H1 (cell line): ENCODE results near the gene GLIPR1. TPM values are rescaled to one million over a fixed set of nuclear protein-coding genes. Genes with fewer than 3 reads are reported as not detected.

ENCODE experiments used
- CTCF ChIA-PET: fragments of 300-600 bp; sonication (Branson Sonifier 250); formaldehyde crosslinking; loops from one replicate; lab custom pipeline; 2021; ENCODE audit not compliant: partially characterized antibody; lab: Charles Lee
- POLR2A ChIA-PET: fragments of 300-600 bp; sonication (Branson Sonifier 250); formaldehyde crosslinking; loops from one replicate; lab custom pipeline; 2021; ENCODE audit warnings: inconsistent platforms; ENCODE audit not compliant: partially characterized antibody; lab: Charles Lee
- DNase-seq, 2 experiments: peaks; one replicate each; pipeline versions ENCODE4 v3.0.0 to v3.0.0-alpha.2; 2010 to 2022; ENCODE audit warnings: low spot score in 2 of 2, low read depth in 1 of 2, mixed read lengths in 1 of 2
- FAIRE-seq: peaks from 2 replicates; lab custom pipeline; 2011; peaks lifted over from hg19 to GRCh38; lab: Jason Lieb, UNC
- H2AFZ ChIP-seq: 2 replicates; pipeline ENCODE4 v1.8.1; 2012; ENCODE audit warnings: low read length, inconsistent platforms
- H2AK5ac ChIP-seq: 2 replicates; pipeline ENCODE4 v1.6.1; 2013; ENCODE audit warnings: low read depth, low read length
- H2BK120ac ChIP-seq: replicated peaks from 2 replicates; pipeline ENCODE3; 2013; ENCODE audit warnings: low read depth, low read length, inconsistent platforms
- H2BK12ac ChIP-seq: 2 replicates; pipeline ENCODE4 v1.6.1; 2013; ENCODE audit warnings: low read depth, low read length
- H2BK15ac ChIP-seq: 2 replicates; pipeline ENCODE4 v1.6.1; 2013; ENCODE audit warnings: low read length
- H2BK20ac ChIP-seq: 2 replicates; pipeline ENCODE4 v1.6.1; 2013; ENCODE audit warnings: low read length
- H2BK5ac ChIP-seq: 2 replicates; pipeline ENCODE4 v1.6.1; 2013; ENCODE audit warnings: low read depth, low read length
- H3K14ac ChIP-seq: 2 replicates; pipeline ENCODE4 v1.6.1; 2013; ENCODE audit warnings: inconsistent platforms; ENCODE audit not compliant: insufficient read length
- H3K18ac ChIP-seq: 2 replicates; pipeline ENCODE4 v1.6.1; 2013; ENCODE audit warnings: low read length; ENCODE audit errors: extremely low read depth
- H3K23ac ChIP-seq: 2 replicates; pipeline ENCODE4 v1.6.1; 2013; ENCODE audit warnings: inconsistent platforms; ENCODE audit not compliant: insufficient read length
- H3K23me2 ChIP-seq: 2 replicates; pipeline ENCODE4 v1.6.1; 2013; ENCODE audit warnings: low read depth, low read length
- H3K27ac ChIP-seq: 2 replicates; pipeline ENCODE4 v1.6.1; 2011; ENCODE audit warnings: low read depth, low read length, inconsistent platforms
- H3K27me3 ChIP-seq, 4 experiments: replicated peaks in 1 of 4; 1 replicate in 1 of 4; 2 replicates in 3 of 4; pipeline versions ENCODE4 v1.6.1 to v1.8.1; 2011 to 2013; ENCODE audit warnings: low read length in 3 of 4, mild to moderate bottlenecking in 3 of 4, inconsistent platforms in 2 of 4, mixed read lengths in 2 of 4, moderate library complexity in 1 of 4; ENCODE audit not compliant: control insufficient read depth in 3 of 4, insufficient read depth in 3 of 4; ENCODE audit errors: extremely low read depth in 1 of 4
- H3K36me3 ChIP-seq, 4 experiments: 2 replicates each; pipeline versions ENCODE4 v1.6.1 to v1.8.1; 2011 to 2013; ENCODE audit warnings: mild to moderate bottlenecking in 4 of 4, low read length in 3 of 4, moderate library complexity in 2 of 4, control low read depth in 1 of 4, inconsistent platforms in 1 of 4; ENCODE audit not compliant: insufficient read depth in 4 of 4, control insufficient read depth in 2 of 4
- H3K4ac ChIP-seq: replicated peaks from 2 replicates; pipeline ENCODE3; 2013; ENCODE audit warnings: low read length, low read depth, mixed read lengths, inconsistent platforms; ENCODE audit not compliant: insufficient read length
- H3K4me1 ChIP-seq, 4 experiments: replicated peaks in 1 of 4; 1 replicate in 1 of 4; 2 replicates in 3 of 4; pipeline versions ENCODE4 v1.6.1 to v1.8.1; 2011 to 2013; ENCODE audit warnings: low read length in 3 of 4, inconsistent platforms in 2 of 4, mixed read lengths in 1 of 4; ENCODE audit not compliant: insufficient read depth in 4 of 4, control insufficient read depth in 3 of 4
- H3K4me2 ChIP-seq, 2 experiments: 2 replicates each; pipeline versions ENCODE4 v1.6.1 to v1.8.1; 2011 to 2013; ENCODE audit warnings: low read depth in 2 of 2, low read length in 2 of 2, control low read depth in 1 of 2, inconsistent platforms in 1 of 2, mild to moderate bottlenecking in 1 of 2; ENCODE audit not compliant: insufficient read depth in 1 of 2
- H3K4me3 ChIP-seq, 4 experiments: fragments of 200-600, 300-600 bp in 1 of 4; sonication (generic), shearing (Covaris generic), sonication (Bioruptor Twin) in 1 of 4; 2 replicates each; pipeline versions ENCODE4 v1.5.1 to v1.8.1; 2011 to 2016; ENCODE audit warnings: low read length in 4 of 4, low read depth in 3 of 4, control low read depth in 2 of 4, inconsistent platforms in 2 of 4, mild to moderate bottlenecking in 2 of 4, mixed read lengths in 1 of 4, moderate library complexity in 1 of 4; ENCODE audit not compliant: insufficient read depth in 2 of 4; ENCODE audit errors: extremely low read depth in 1 of 4
- H3K56ac ChIP-seq: replicated peaks from 2 replicates; pipeline ENCODE3; 2013; ENCODE audit warnings: low read depth, mild to moderate bottlenecking, mixed read lengths, low read length, inconsistent platforms; ENCODE audit not compliant: insufficient read length
- H3K79me1 ChIP-seq: 2 replicates; pipeline ENCODE4 v1.6.1; 2013; ENCODE audit warnings: low read depth, low read length, control low read depth
- H3K79me2 ChIP-seq, 2 experiments: 2 replicates each; pipeline versions ENCODE4 v1.6.1 to v1.8.1; 2012 to 2013; ENCODE audit warnings: low read length in 2 of 2, mild to moderate bottlenecking in 2 of 2, inconsistent platforms in 1 of 2; ENCODE audit not compliant: insufficient read depth in 2 of 2, control insufficient read depth in 1 of 2
- H3K9ac ChIP-seq, 4 experiments: replicated peaks in 1 of 4; 1 replicate in 1 of 4; 2 replicates in 3 of 4; pipeline versions ENCODE4 v1.6.1 to v1.8.1; 2011 to 2013; ENCODE audit warnings: low read depth in 3 of 4, low read length in 3 of 4, control low read depth in 2 of 4, mild to moderate bottlenecking in 2 of 4, moderate library complexity in 2 of 4, inconsistent platforms in 1 of 4; ENCODE audit errors: extremely low read depth in 1 of 4
- H3K9me3 ChIP-seq, 2 experiments: 2 replicates each; pipeline versions ENCODE4 v1.6.1 to v1.8.1; 2012 to 2013; ENCODE audit warnings: mild to moderate bottlenecking in 2 of 2, moderate library complexity in 2 of 2, control low read depth in 1 of 2, inconsistent platforms in 1 of 2, low read depth in 1 of 2, low read length in 1 of 2, mixed read lengths in 1 of 2; ENCODE audit not compliant: insufficient read depth in 2 of 2
- H4K20me1 ChIP-seq, 2 experiments: replicated peaks in 1 of 2; 2 replicates each; pipeline versions ENCODE3 to v1.8.1; 2011 to 2013; ENCODE audit warnings: inconsistent platforms in 2 of 2, low read length in 2 of 2, mild to moderate bottlenecking in 1 of 2; ENCODE audit not compliant: insufficient read depth in 2 of 2, control insufficient read depth in 1 of 2
- H4K5ac ChIP-seq: 2 replicates; pipeline ENCODE4 v1.6.1; 2013; ENCODE audit warnings: low read length, low read depth, mixed read lengths, inconsistent platforms; ENCODE audit not compliant: insufficient read length
- H4K8ac ChIP-seq: 2 replicates; pipeline ENCODE4 v1.8.0; 2013; ENCODE audit warnings: mild to moderate bottlenecking, moderate library complexity, low read length, inconsistent platforms; ENCODE audit not compliant: insufficient read depth; ENCODE audit errors: extremely low read depth
- H4K91ac ChIP-seq: replicated peaks from 2 replicates; pipeline ENCODE3; 2013; ENCODE audit warnings: low read length, mixed read lengths, inconsistent platforms; ENCODE audit not compliant: insufficient read length
- BRCA1 ChIP-seq: IDR thresholded peaks from 2 replicates; pipeline ENCODE4 v1.6.1; 2012; ENCODE audit warnings: low read depth, low read length, improper control_type of control experiment
- EP300 ChIP-seq, 2 experiments: IDR thresholded peaks; 1 replicate in 1 of 2; 2 replicates in 1 of 2; pipeline ENCODE4 v1.6.1; 2011 to 2012; ENCODE audit warnings: low read depth in 2 of 2, low read length in 2 of 2, mild to moderate bottlenecking in 2 of 2, borderline replicate concordance in 1 of 2, inconsistent platforms in 1 of 2, moderate library complexity in 1 of 2
- FOSL1 ChIP-seq: IDR thresholded peaks from 2 replicates; pipeline ENCODE4 v1.6.1; 2011; ENCODE audit warnings: mild to moderate bottlenecking, low read depth, low read length, moderate library complexity; ENCODE audit not compliant: insufficient read depth
- GTF2F1 ChIP-seq: IDR thresholded peaks from 2 replicates; pipeline ENCODE4 v1.6.1; 2012; ENCODE audit warnings: low read depth, low read length, improper control_type of control experiment, borderline replicate concordance
- HDAC2 ChIP-seq, 2 experiments: fragments of 300-600 bp in 1 of 2; sonication (generic) in 1 of 2; IDR thresholded peaks; 2 replicates each; pipeline ENCODE4 v1.6.1; 2011 to 2012; ENCODE audit warnings: low read depth in 2 of 2, low read length in 2 of 2, mild to moderate bottlenecking in 2 of 2, moderate library complexity in 2 of 2, borderline replicate concordance in 1 of 2, inconsistent platforms in 1 of 2
- KDM5A ChIP-seq: fragments of 200-600 bp; IDR thresholded peaks from 2 replicates; pipeline ENCODE4 v1.7.1; 2012; ENCODE audit warnings: mild to moderate bottlenecking, low read length, inconsistent platforms, mixed read lengths
- RFX5 ChIP-seq: IDR thresholded peaks from 2 replicates; pipeline ENCODE4 v1.6.1; 2011; ENCODE audit warnings: low read depth, low read length, improper control_type of control experiment, borderline replicate concordance
- WGBS, 2 experiments: shearing (Covaris generic) in 1 of 2; methylation state at CpG; one replicate each; pipeline versions ENCODE4 v1.1.6 to v1.1.7; 2013 to 2015; ENCODE audit warnings: low lambda C conversion rate in 2 of 2, mixed read lengths in 2 of 2, inconsistent platforms in 1 of 2, low coverage in 1 of 2, missing lambda C conversion rate in 1 of 2; ENCODE audit not compliant: insufficient replicate concordance in 2 of 2, insufficient coverage in 1 of 2, insufficient read length in 1 of 2; ENCODE audit errors: extremely low coverage in 1 of 2, missing lambda C conversion rate in 1 of 2; 5-methylcytosine and 5-hydroxymethylcytosine counted together
- polyA plus RNA-seq, 7 experiments: library from polyadenylated mRNA; depleted of rRNA in 3 of 7; stranded (reverse) in 5 of 7; unstranded in 2 of 7; fragments of >200 nt in 5 of 7; fragments of 200-250 nt in 2 of 7; gene quantifications; 1 replicate in 5 of 7; 2 replicates in 1 of 7; 4 replicates in 1 of 7; pipeline versions ENCODE4 v1.2.1 to v1.2.3, GENCODE V29; 2011 to 2013; ENCODE audit warnings: missing spikeins in 2 of 7, mixed read lengths in 2 of 7
- total RNA-seq: library from RNA; stranded (reverse); fragmentation: NEBNext Ultra II Directional; extraction: Animal tissue kit (Norgen Biotek cat#: 25700); gene quantifications from 2 replicates; pipeline ENCODE4 v1.2.1, GENCODE V29; 2021
- TF ChIP-seq, protein P1 (sequence below): IDR thresholded peaks from 2 replicates; pipeline ENCODE4 v1.6.1; 2011; ENCODE audit warnings: low read length, improper control_type of control experiment
- TF ChIP-seq, protein P2 (sequence below): IDR thresholded peaks from 2 replicates; pipeline ENCODE4 v1.6.1; 2011; ENCODE audit warnings: low read depth, mild to moderate bottlenecking, low read length; ENCODE audit not compliant: insufficient read depth
- TF ChIP-seq, protein P3 (sequence below): IDR thresholded peaks from 2 replicates; pipeline ENCODE4 v1.6.1; 2012; ENCODE audit warnings: inconsistent platforms

The GLIPR1 gene
- total and polyA plus RNA-seq, 2 of the 8 experiments (the other 6 are each of a cell fraction or from before 2014, with no cell fraction given) = 0.23 to 1.5 TPM

DNA sequence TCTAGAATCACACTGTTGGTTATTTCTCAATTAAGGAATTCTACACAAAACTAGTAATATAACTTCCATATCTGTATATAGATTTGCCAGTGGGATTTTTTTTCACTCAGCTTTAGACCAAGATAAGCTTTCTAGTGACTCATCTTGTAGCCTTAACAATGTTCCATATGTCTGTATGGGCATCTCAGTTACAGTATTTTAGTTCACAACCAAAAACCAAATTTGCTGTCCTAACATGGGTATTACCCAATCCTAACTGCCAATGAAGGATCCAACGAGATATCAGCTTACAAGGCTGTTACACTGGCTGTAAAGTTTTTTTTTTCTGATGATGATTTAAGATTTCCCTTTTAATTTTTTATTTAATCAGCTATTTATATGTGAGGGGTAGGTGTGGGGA, 62.4 kb downstream of the GLIPR1 start:
- H3K27me3 ChIP-seq = no peaks in the 10 kb centered on the region
- H4K8ac ChIP-seq = no peak overlapping the region
- H2BK5ac ChIP-seq = no peak overlapping the region
- no peak overlapping the region for H2AK5ac ChIP-seq
- no peak overlapping the region for H3K4me3 ChIP-seq
- H3K4me1 ChIP-seq = no peaks in the 10 kb centered on the region
- H2BK15ac ChIP-seq = no peak overlapping the region
- no peaks in the 10 kb centered on the region for H3K79me2 ChIP-seq
- 85% methylated on average over 1 of the region's 1 CpG; no CpG with 5 or more reads in 1 of the 2 experiments for WGBS, 2 experiments
- no peak overlapping the region for H4K91ac ChIP-seq
- H3K4me2 ChIP-seq = no peak overlapping the region
- no peak overlapping the region for H2BK20ac ChIP-seq
- no peak overlapping the region for H3K18ac ChIP-seq
- H3K4ac ChIP-seq = no peak overlapping the region
- no peak overlapping the region for H3K27ac ChIP-seq
- H3K14ac ChIP-seq = no peak overlapping the region
- ChIA-PET POLR2A (no interaction called here), CTCF (interaction anchor here (0.6 to 2.6 kb wide), 5 partner anchors 8 to 201 kb away, joined by 3 to 22 read pairs (median 4); no protein-coding TSS in a partner anchor)
- no peak overlapping the region for H2BK120ac ChIP-seq
- no peaks in the 10 kb centered on the region for H3K79me1 ChIP-seq
- no peak overlapping the region for H4K5ac ChIP-seq
- no peak overlapping the region for H3K9ac ChIP-seq
- H2BK12ac ChIP-seq = no peak overlapping the region
- H3K9me3 ChIP-seq = no peaks in the 10 kb centered on the region
- no peaks in the 10 kb centered on the region for H4K20me1 ChIP-seq
- FAIRE-seq (no peak), DNase-seq (no peak)
- H3K36me3 ChIP-seq = no peaks in the 10 kb centered on the region
- H3K23ac ChIP-seq = no peak overlapping the region
- no peaks in the 10 kb centered on the region for H3K23me2 ChIP-seq
- H3K56ac ChIP-seq = no peak overlapping the region
- no peak overlapping the region for H2AFZ ChIP-seq
- TF ChIP-seq, protein P1, sequence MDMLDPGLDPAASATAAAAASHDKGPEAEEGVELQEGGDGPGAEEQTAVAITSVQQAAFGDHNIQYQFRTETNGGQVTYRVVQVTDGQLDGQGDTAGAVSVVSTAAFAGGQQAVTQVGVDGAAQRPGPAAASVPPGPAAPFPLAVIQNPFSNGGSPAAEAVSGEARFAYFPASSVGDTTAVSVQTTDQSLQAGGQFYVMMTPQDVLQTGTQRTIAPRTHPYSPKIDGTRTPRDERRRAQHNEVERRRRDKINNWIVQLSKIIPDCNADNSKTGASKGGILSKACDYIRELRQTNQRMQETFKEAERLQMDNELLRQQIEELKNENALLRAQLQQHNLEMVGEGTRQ = no peak
- TF ChIP-seq FOSL1 (no peak), GTF2F1 (no peak), BRCA1 (no peak), KDM5A (no peak), RFX5 (no peak), EP300 (IDR thresholded peaks at IDR 0.05; ENCODE audit: borderline replicate concordance in 1 of 2, low read depth in 2 of 2, low read length in 2 of 2) (no peak), HDAC2 (IDR thresholded peaks at IDR 0.05; ENCODE audit: borderline replicate concordance in 1 of 2, low read depth in 2 of 2, low read length in 2 of 2) (no peak)
- TF ChIP-seq, protein P2, sequence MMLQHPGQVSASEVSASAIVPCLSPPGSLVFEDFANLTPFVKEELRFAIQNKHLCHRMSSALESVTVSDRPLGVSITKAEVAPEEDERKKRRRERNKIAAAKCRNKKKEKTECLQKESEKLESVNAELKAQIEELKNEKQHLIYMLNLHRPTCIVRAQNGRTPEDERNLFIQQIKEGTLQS = no peak
- TF ChIP-seq, protein P3, sequence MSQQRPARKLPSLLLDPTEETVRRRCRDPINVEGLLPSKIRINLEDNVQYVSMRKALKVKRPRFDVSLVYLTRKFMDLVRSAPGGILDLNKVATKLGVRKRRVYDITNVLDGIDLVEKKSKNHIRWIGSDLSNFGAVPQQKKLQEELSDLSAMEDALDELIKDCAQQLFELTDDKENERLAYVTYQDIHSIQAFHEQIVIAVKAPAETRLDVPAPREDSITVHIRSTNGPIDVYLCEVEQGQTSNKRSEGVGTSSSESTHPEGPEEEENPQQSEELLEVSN = no peak
